GM20431 (cell line): ENCODE measurements around the gene LCE3E.

ENCODE experiments used
- in situ Hi-C: fragments of 300-500 bp; cut with MseI, MboI; formaldehyde crosslinking; loops from one replicate; pipeline ENCODE4 v1.15.0; 2020; ENCODE audit warnings: low sequenced_read_pairs; ENCODE audit not compliant: unreplicated experiment

LCE3E gene

GRCh38 chr1:152517237-152517811, 49.3 kb downstream of the LCE3E start:
- in situ Hi-C loops, result no loop called here

- in situ Hi-C loops, result no loop called here
Measured at GRCh38 chr1:152516082-152516481, 50.5 kb downstream of the LCE3E start.
